HUES6 (cell line): Measurements from ENCODE around the gene ELMO1.

ENCODE experiments used
- H3K27ac ChIP-seq: 2 replicates; pipeline ENCODE4 v1.7.0; 2013; ENCODE audit warnings: low read depth, mild to moderate bottlenecking, low read length, inconsistent platforms
- H3K27me3 ChIP-seq: 2 replicates; pipeline ENCODE4 v1.6.1; 2013; ENCODE audit warnings: low read length; ENCODE audit not compliant: control insufficient read depth, insufficient read depth
- H3K36me3 ChIP-seq: 2 replicates; pipeline ENCODE4 v1.6.1; 2013; ENCODE audit warnings: low read length; ENCODE audit not compliant: control insufficient read depth, insufficient read depth
- H3K4me1 ChIP-seq: 2 replicates; pipeline ENCODE4 v1.6.1; 2013; ENCODE audit warnings: low read length; ENCODE audit not compliant: control insufficient read depth, insufficient read depth
- H3K4me3 ChIP-seq: 2 replicates; pipeline ENCODE4 v1.5.1; 2013; ENCODE audit warnings: low read depth, low read length
- H3K9ac ChIP-seq: one replicate; pipeline ENCODE4 v1.6.1; 2013; ENCODE audit warnings: mild to moderate bottlenecking, low read length
- H3K9me3 ChIP-seq: 2 replicates; pipeline ENCODE4 v1.6.1; 2013; ENCODE audit warnings: low read depth, low read length; ENCODE audit not compliant: control insufficient read depth, insufficient read depth

ELMO1 gene

DNA sequence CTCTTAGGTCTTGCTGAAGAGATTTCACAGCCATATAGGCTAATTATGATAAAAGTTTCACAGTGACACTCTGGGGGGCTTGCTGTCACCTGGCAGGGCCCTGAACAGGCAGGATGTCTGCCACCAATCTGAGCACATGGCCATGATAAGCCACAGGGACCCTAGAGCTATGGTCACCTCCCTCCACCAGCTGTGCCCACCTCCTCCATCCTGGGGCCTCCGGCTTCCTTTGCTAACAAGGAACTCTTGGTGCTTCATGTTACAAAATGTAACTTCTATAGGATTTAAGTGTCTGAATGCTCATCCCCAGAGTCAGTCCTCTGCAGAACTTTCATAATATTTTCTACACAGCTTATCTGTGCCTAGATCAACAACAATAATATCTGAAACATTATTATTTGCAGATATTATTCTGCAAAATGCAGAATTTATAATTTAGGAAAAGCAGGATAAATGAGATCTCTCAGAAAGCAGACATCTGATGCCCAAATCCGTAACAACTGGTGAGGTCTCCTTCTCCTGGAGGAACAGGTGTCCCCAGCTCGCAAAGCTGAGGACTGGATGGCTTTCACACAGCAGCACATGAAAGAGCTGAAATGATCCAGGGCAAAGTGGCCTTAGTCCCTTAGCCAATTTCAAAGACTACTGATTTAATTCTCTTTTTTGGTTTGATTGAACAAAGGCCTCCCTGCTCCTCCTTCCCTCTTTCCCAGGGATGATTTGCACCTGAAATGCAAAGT lies 437.3 kb downstream of the ELMO1 start:
- Histone ChIP-seq H3K27me3 (no peaks in the 10 kb centered on the region), H3K9me3 (no peaks in the 10 kb centered on the region), H3K27ac (no peak overlapping the region), H3K36me3 (no peaks in the 10 kb centered on the region), H3K4me3 (no peak overlapping the region), H3K9ac (no peak overlapping the region), H3K4me1 (peaks cover 8% of the 10 kb centered on the region; the same call in 1 of the 2 replicates)

DNA sequence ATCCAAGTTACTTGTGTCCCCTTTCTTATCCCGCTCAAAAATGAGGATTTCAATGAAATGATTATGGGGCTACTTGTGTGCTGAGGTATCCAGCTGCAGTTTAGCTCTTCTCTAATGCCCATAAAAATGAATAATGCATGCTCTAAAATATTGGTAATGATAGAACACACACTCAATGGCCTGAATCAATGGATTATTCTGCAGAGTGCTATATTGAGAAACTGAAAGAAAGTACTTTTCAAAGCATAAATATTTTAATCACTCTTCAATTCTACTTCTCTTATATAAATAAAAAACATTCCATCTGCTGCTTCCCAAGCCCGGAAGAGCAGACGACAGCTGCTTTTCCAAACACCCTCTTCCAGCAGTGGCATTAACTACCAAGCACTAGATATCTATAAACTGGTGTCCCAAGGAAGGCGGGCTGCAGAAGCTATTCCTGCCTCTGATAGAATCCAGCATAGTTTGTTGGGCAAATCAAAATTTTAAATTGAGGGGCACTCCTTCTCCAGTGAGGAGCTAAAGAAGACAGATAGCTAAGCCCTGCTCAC lies 439.5 kb downstream of the ELMO1 start:
- Histone ChIP-seq H3K9me3 (no peaks in the 10 kb centered on the region), H3K27me3 (no peaks in the 10 kb centered on the region), H3K4me1 (peaks cover 8% of the 10 kb centered on the region; the same call in 1 of the 2 replicates), H3K36me3 (no peaks in the 10 kb centered on the region), H3K27ac (no peak overlapping the region), H3K9ac (no peak overlapping the region), H3K4me3 (no peak overlapping the region)

DNA sequence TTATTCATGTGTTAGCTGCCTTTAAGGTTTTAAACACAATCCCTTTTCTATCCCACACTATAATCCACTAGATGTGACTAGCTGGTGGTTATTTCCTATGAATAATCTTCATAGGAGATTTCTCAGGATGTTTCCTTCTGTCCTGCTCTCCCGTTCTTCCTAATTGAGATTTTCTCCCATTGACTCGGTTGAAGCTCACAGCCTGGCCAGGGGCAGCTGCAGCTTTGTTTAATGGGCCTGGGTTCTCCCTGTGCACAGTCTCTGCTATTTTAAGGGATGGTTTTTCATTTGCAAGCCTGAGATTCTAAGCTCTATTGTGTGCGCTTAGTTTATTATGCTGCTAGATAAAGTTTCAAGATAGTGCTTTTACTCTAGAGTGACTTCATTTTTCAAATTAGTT lies 441.0 kb downstream of the ELMO1 start:
- Histone ChIP-seq H3K4me1 (peaks cover 8% of the 10 kb centered on the region; the same call in 1 of the 2 replicates), H3K4me3 (no peak overlapping the region), H3K9ac (no peak overlapping the region), H3K27ac (no peak overlapping the region), H3K36me3 (no peaks in the 10 kb centered on the region), H3K27me3 (no peaks in the 10 kb centered on the region), H3K9me3 (no peaks in the 10 kb centered on the region)

DNA sequence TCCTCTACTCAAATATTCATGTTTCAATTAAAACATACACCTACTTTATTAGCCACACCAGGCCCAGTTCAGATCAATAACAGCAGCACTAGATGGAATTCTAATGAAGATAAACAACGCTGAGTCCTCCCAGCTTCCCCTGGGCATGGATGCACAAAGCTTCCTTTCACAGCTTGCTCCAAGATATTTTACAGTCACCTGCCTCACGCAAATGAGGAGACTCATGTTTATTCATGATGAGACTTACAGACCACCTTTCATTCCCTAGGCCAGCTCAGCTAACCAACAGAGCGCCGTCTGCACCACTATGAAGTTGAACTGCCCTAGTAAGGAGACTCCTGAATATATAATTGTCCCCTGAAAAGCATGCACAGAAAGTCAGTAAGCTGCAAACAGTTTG lies 441.4 kb downstream of the ELMO1 start:
- Histone ChIP-seq H3K36me3 (no peaks in the 10 kb centered on the region), H3K27ac (no peak overlapping the region), H3K9ac (no peak overlapping the region), H3K9me3 (peaks cover 2% of the 10 kb centered on the region; the same call in 1 of the 2 replicates), H3K4me1 (peaks cover 8% of the 10 kb centered on the region; the same call in 1 of the 2 replicates), H3K27me3 (no peaks in the 10 kb centered on the region), H3K4me3 (no peak overlapping the region)

DNA sequence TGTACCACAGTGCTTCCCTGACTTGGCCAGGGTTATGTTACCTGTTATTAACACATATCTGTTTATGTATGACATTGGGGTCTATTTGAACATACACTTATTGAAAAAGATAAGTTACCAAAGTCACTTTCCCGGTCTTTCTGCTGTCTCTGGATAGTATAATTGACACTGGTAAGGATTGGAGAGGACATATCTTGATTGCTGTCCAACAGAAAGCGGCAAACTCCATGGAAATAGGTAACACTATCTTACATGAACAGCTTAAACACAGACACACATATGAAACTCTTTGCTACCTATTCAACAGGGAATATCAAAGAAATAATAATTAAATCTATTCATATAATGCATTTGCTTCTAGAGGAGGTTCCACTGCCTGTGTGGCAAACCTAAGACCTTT lies 441.9 kb downstream of the ELMO1 start:
- H3K4me1 ChIP-seq, result peaks cover 8% of the 10 kb centered on the region; the same call in 1 of the 2 replicates
- no peaks in the 10 kb centered on the region for H3K27me3 ChIP-seq
- H3K4me3 ChIP-seq, result no peak overlapping the region
- no peak overlapping the region for H3K9ac ChIP-seq
- H3K36me3 ChIP-seq, result no peaks in the 10 kb centered on the region
- H3K9me3 ChIP-seq, result peaks cover 5% of the 10 kb centered on the region; the same call in 1 of the 2 replicates
- H3K27ac ChIP-seq, result no peak overlapping the region

DNA sequence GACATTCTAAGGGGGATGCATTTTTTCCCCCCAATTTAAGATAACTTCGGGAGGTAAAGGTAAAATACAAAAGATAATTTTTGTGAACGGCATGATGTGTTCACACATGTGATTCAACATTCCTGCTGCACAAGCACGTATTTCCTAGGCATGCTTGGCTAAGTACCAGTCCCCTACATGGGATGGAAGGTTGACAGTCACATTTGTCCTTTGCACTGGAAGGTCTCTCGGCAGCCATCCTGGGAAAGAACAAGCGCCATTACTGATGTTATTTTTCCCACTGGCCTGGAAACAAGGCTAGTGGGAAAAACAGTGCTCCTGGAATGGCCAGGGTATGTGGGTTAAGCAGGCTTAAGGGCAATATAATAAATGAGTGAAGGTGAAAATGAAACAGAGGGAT lies 448.2 kb downstream of the ELMO1 start:
- Histone ChIP-seq H3K4me1 (no peaks in the 10 kb centered on the region), H3K9ac (no peak overlapping the region), H3K9me3 (peaks cover 5% of the 10 kb centered on the region; the same call in 1 of the 2 replicates), H3K36me3 (no peaks in the 10 kb centered on the region), H3K27me3 (no peaks in the 10 kb centered on the region), H3K4me3 (no peak overlapping the region), H3K27ac (no peak overlapping the region)

DNA sequence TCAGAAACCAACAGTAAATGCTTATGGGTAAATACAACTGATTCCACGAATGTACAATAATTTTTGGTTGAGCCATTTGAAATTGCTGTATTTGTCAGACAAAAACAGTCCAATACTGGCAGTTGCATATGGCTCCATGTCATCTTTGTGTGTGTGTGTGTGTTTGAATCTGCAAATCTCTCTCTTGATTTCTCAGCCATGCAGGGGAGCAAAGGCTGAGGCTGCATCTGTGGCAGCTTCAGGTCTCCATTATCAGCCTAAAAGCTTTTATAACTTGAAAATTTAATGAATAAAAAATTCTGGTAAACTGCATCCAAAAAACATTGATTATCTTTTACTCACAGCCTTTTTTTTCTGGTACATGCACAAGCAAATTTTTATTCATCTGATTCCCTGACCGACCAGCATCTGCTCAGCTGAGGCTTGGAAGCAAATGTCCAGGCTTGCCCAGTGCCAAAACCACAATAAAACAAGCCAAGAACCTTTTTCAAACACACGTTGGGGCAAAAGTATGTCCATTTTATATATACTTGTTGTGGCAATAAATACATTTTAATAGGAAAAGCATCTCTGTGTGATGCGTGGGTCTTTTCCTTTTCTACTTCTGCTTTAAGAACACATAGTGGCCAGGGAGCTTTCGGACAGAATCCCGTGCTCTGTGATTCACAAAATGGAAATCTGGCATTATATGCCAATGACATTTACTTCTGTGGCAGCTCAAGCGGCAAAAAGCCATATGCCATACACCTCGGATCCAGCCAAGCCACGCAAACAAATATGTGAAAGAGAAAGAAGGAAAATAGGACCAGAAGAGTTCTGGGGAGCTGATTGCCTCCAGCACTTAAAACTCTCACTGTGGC lies 448.8 kb downstream of the ELMO1 start:
- no peak overlapping the region for H3K9ac ChIP-seq
- H3K4me3 ChIP-seq, result no peak overlapping the region
- no peaks in the 10 kb centered on the region for H3K36me3 ChIP-seq
- no peaks in the 10 kb centered on the region for H3K27me3 ChIP-seq
- H3K9me3 ChIP-seq, result peaks cover 5% of the 10 kb centered on the region; the same call in 1 of the 2 replicates
- H3K27ac ChIP-seq, result no peak overlapping the region
- H3K4me1 ChIP-seq, result no peaks in the 10 kb centered on the region

DNA sequence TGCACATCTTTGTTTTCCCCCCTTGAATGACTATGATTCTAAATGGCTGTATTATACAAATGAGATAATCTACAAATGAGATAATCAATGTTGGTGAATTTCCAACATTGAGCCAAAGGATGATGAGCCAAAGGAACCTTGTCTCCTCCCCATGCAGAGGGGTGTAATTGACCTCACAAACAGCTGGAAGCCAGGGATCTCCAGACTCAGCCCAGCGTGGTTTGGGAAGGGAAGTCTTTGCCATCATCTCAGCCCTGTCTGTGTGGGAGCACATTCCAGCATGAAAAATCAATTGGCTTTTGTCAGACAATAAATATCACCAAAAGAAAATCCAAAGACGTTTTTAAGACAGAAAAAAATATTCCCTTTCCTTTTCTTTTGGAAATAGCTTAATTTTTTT lies 452.9 kb downstream of the ELMO1 start:
- Histone ChIP-seq H3K9me3 (no peaks in the 10 kb centered on the region), H3K4me1 (no peaks in the 10 kb centered on the region), H3K36me3 (no peaks in the 10 kb centered on the region), H3K27me3 (no peaks in the 10 kb centered on the region), H3K4me3 (no peak overlapping the region), H3K9ac (no peak overlapping the region), H3K27ac (no peak overlapping the region)

DNA sequence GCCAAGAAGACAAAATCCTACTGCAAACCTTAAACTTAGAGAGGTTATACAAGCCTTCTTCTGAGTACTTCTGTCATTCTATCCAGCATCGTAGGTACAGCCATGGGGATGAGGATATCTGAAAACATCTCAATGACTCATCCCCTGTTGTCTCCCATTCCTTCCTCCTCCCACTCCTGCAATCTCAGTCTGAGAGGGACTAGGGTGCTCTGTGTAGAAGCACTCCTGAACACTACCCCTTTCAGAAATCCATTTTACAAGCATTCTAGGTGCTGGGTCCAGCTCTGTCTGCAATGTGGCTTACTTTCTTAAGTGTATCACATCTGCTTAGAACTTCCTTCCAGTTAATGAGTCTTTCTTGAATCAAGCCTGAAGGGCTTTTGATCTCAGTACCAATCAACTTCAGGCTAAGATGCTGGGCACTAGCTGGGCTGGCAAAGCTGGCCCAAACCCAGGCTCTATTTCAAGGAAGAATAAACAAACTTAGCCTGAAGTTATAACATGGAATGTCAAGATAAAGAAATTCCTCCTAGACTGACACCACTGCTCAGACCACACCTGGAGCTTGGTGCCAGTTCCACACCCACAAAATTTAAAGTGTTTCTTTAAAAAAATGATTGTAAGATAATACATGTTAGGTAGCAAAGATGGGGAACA lies 454.1 kb downstream of the ELMO1 start:
- Histone ChIP-seq H3K9ac (no peak overlapping the region), H3K36me3 (no peaks in the 10 kb centered on the region), H3K4me3 (no peak overlapping the region), H3K9me3 (no peaks in the 10 kb centered on the region), H3K27me3 (no peaks in the 10 kb centered on the region), H3K27ac (no peak overlapping the region), H3K4me1 (no peaks in the 10 kb centered on the region)

DNA sequence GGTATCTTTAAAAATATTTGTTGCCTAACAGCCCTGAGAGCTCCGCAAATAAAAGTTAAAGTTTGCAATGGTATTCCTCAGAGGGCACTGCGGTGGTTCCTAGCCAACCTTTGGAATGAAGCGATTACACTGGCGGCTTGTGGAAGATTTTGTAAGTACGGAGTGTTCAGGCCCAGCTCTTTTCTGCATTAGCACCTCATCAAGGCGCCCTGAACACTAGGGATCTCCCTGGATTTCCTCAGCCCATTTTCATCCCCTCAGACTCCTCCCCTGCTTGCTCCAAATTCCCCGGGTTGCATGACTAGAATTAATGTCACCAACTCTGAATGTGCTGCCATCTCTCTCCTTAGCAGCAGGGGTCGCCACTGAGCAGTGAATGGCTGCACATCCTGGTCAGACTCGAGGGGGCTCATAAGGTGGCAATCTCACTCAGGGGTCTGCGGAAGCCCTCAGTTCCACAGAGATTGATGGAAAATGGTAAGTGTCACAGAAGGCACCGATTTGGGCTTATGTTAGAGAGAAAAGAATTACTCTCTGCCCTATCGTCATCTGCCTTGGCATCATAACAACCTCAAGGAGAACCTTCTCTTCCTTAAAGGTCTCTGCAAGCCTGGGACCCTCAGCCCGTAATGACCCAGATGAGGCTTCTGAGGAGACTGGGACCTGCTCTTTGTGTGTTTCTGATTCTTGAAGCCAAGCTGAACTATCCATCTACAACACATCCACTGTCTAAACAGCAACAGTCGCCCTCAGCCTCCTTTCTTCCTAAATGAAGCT lies 461.5 kb downstream of the ELMO1 start:
- Histone ChIP-seq H3K27ac (no peak overlapping the region), H3K9me3 (no peaks in the 10 kb centered on the region), H3K27me3 (no peaks in the 10 kb centered on the region), H3K9ac (no peak overlapping the region), H3K36me3 (no peaks in the 10 kb centered on the region), H3K4me1 (peaks cover 8% of the 10 kb centered on the region), H3K4me3 (peak overlapping the region; percentile 36; the same call in 1 of the 2 replicates)
